Sigmoid colon (tissue), 4 donors: ENCODE data around the gene ZWILCH.
"Not testable (repeated sequence)": the region's sequence is repeated elsewhere in the genome, so short reads cannot be mapped to it uniquely, and the experiment has no call there.

Experiments
- EP300 ChIP-seq, 4 donors: sonication (generic); formaldehyde crosslinking; IDR thresholded peaks; one replicate each; pipeline ENCODE4 v1.6.1; 2017; ENCODE audit warnings: antibody characterized with exemption in 4 of 4
- POLR2A ChIP-seq, 2 donors: fragments of 450-650 bp; IDR thresholded peaks; one replicate each; pipeline ENCODE4 v1.6.1; 2016; ENCODE audit warnings: antibody characterized with exemption in 2 of 2, mild to moderate bottlenecking in 2 of 2, moderate library complexity in 2 of 2
- POLR2AphosphoS5 ChIP-seq, 4 donors: sonication (generic); formaldehyde crosslinking; IDR thresholded peaks; one replicate each; pipeline ENCODE4 v1.6.1; 2017; ENCODE audit warnings: antibody characterized with exemption in 4 of 4
- TF ChIP-seq, protein P1 (sequence below), 4 experiments: fragments of 450-650 bp in 3 of 4; fragments of 200-600 bp in 1 of 4; IDR thresholded peaks; one replicate each; pipeline ENCODE4 v1.5.1; 2016 to 2019; ENCODE audit warnings: antibody characterized with exemption in 4 of 4, mild to moderate bottlenecking in 3 of 4, moderate library complexity in 2 of 4

DNA sequence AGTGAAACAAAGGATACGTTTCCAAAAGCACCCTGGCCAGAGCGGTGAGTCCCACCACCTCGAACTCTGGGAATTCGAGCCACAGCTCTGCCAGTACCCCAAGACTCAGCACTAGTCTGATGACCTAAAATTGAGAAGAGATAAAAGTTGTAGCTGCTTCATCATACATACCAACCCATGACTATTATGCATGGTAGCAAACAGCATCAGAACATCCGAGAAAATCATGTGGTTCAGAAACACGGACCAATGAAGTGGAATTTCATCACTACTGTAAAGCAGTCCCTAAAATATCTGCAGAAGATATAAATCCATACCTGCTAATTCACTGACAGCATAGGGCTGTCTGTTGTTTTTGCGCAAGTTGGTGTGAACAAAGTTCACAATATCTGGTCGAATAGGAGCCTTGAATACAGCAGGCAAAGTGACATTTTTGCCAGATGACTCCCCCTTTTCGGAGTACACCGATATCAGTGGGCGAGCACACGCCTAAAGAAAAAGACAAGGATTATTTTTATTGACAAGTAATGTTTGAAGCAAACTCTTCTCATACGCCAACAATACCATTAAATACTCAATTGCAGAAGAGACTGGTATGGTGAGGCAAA lies 2.0 kb upstream of the ZWILCH start:
- TF ChIP-seq, protein P1, sequence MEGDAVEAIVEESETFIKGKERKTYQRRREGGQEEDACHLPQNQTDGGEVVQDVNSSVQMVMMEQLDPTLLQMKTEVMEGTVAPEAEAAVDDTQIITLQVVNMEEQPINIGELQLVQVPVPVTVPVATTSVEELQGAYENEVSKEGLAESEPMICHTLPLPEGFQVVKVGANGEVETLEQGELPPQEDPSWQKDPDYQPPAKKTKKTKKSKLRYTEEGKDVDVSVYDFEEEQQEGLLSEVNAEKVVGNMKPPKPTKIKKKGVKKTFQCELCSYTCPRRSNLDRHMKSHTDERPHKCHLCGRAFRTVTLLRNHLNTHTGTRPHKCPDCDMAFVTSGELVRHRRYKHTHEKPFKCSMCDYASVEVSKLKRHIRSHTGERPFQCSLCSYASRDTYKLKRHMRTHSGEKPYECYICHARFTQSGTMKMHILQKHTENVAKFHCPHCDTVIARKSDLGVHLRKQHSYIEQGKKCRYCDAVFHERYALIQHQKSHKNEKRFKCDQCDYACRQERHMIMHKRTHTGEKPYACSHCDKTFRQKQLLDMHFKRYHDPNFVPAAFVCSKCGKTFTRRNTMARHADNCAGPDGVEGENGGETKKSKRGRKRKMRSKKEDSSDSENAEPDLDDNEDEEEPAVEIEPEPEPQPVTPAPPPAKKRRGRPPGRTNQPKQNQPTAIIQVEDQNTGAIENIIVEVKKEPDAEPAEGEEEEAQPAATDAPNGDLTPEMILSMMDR (IDR thresholded peaks at IDR 0.05), result not testable (repeated sequence)
- not testable (repeated sequence) for TF ChIP-seq POLR2A, POLR2AphosphoS5, EP300 (IDR thresholded peaks at IDR 0.05)
